Neural cell (in vitro differentiated cells): ENCODE measurements around the gene GDNF. TPM values are rescaled to one million over a fixed set of nuclear protein-coding genes. Genes with fewer than 3 reads are reported as not detected.

Experiments used
- H2AFZ ChIP-seq: fragments of 200-600, 300-800 bp; sonication (generic), shearing (Covaris generic); 2 replicates; pipeline ENCODE4 v1.6.0; 2014; ENCODE audit warnings: low read depth, mild to moderate bottlenecking, antibody characterized with exemption, low read length, moderate library complexity
- H3F3A ChIP-seq: fragments of 200-600 bp; shearing (Covaris generic); 2 replicates; pipeline ENCODE4 v1.6.1; 2016; ENCODE audit warnings: mild to moderate bottlenecking, moderate library complexity, mixed read lengths, antibody characterized with exemption, low read length; ENCODE audit not compliant: insufficient read depth, poor library complexity, severe bottlenecking
- H3K27ac ChIP-seq: fragments of 200-600, 300-800 bp; sonication (generic), shearing (Covaris generic); 2 replicates; pipeline ENCODE4 v1.5.1; 2014; ENCODE audit warnings: mild to moderate bottlenecking, low read length, moderate library complexity
- H3K27me3 ChIP-seq: fragments of 300-800, 200-600 bp; sonication (generic), shearing (Covaris generic); 2 replicates; pipeline ENCODE4 v1.6.0; 2014; ENCODE audit warnings: mild to moderate bottlenecking, low read depth, low read length, moderate library complexity; ENCODE audit not compliant: insufficient read depth
- H3K36me3 ChIP-seq: fragments of 300-800, 200-600 bp; sonication (generic), shearing (Covaris generic); 2 replicates; pipeline ENCODE4 v1.5.1; 2014; ENCODE audit warnings: mild to moderate bottlenecking, antibody characterized with exemption, low read length, moderate library complexity; ENCODE audit not compliant: insufficient read depth
- H3K4me2 ChIP-seq: fragments of 300-800, 200-600 bp; sonication (generic), shearing (Covaris generic); 2 replicates; pipeline ENCODE4 v1.6.0; 2014; ENCODE audit warnings: mild to moderate bottlenecking, low read length
- H3K4me3 ChIP-seq: fragments of 300-800, 200-600 bp; sonication (generic), shearing (Covaris generic); 2 replicates; pipeline ENCODE4 v1.5.1; 2014; ENCODE audit warnings: mild to moderate bottlenecking, low read length, moderate library complexity
- H3K79me2 ChIP-seq: fragments of 200-600 bp; shearing (Covaris generic); replicated peaks from 2 replicates; pipeline ENCODE4 v1.6.0; 2014; ENCODE audit warnings: mild to moderate bottlenecking, low read length, moderate library complexity; ENCODE audit not compliant: insufficient read depth
- H3K9ac ChIP-seq: fragments of 300-800, 200-600 bp; sonication (generic), shearing (Covaris generic); 2 replicates; pipeline ENCODE4 v1.6.1; 2016; ENCODE audit warnings: mild to moderate bottlenecking, low read length, mixed read lengths
- H3K9me2 ChIP-seq: fragments of 200-600 bp; shearing (Covaris generic); 2 replicates; pipeline ENCODE4 v1.6.1; 2016; ENCODE audit warnings: mild to moderate bottlenecking, low read length, mixed read lengths; ENCODE audit not compliant: insufficient read depth
- H3K9me3 ChIP-seq: fragments of 200-600, 300-800 bp; sonication (generic), shearing (Covaris generic); 2 replicates; pipeline ENCODE4 v1.6.1; 2016; ENCODE audit warnings: mild to moderate bottlenecking, mixed run types, low read length, moderate library complexity, mixed read lengths
- H4K20me1 ChIP-seq: fragments of 200-600 bp; shearing (Covaris generic); 2 replicates; pipeline ENCODE4 v1.6.1; 2016; ENCODE audit warnings: mild to moderate bottlenecking, mixed run types; ENCODE audit not compliant: insufficient read depth
- CTCF ChIP-seq: fragments of 450-650 bp; IDR thresholded peaks from 2 replicates; pipeline ENCODE4 v1.5.1; 2014; ENCODE audit warnings: antibody characterized with exemption, mild to moderate bottlenecking, moderate library complexity; ENCODE audit not compliant: poor library complexity, severe bottlenecking
- EZH2 ChIP-seq: fragments of 200-600, 300-800 bp; shearing (Covaris generic), sonication (generic); IDR thresholded peaks from 2 replicates; pipeline ENCODE4 v1.6.1; 2014; ENCODE audit warnings: antibody characterized with exemption, low read length, borderline replicate concordance, mild to moderate bottlenecking; ENCODE audit not compliant: insufficient read depth, poor library complexity, severe bottlenecking
- POLR2AphosphoS5 ChIP-seq: IDR thresholded peaks from 2 replicates; pipeline ENCODE4 v1.6.1; 2012
- RAD21 ChIP-seq: fragments of 450-650 bp; conservative IDR thresholded peaks from 2 replicates; pipeline ENCODE4 v1.6.1; 2014; ENCODE audit warnings: antibody characterized with exemption, mild to moderate bottlenecking, moderate library complexity
- SMC3 ChIP-seq: fragments of 450-650 bp; conservative IDR thresholded peaks from 2 replicates; pipeline ENCODE4 v1.6.1; 2014; ENCODE audit warnings: antibody characterized with exemption, mild to moderate bottlenecking, moderate library complexity; ENCODE audit not compliant: poor library complexity
- polyA plus RNA-seq: library from polyadenylated mRNA; depleted of rRNA; stranded (reverse); fragments of >200 nt; gene quantifications from 2 replicates; pipeline ENCODE4 v1.2.3, GENCODE V29; 2014
- TF ChIP-seq, protein P1 (sequence below): IDR thresholded peaks from 2 replicates; pipeline ENCODE4 v1.6.1; 2012; ENCODE audit warnings: borderline replicate concordance

GDNF gene
- polyA plus RNA-seq, 1 donor from 2014 or later: not detected

DNA sequence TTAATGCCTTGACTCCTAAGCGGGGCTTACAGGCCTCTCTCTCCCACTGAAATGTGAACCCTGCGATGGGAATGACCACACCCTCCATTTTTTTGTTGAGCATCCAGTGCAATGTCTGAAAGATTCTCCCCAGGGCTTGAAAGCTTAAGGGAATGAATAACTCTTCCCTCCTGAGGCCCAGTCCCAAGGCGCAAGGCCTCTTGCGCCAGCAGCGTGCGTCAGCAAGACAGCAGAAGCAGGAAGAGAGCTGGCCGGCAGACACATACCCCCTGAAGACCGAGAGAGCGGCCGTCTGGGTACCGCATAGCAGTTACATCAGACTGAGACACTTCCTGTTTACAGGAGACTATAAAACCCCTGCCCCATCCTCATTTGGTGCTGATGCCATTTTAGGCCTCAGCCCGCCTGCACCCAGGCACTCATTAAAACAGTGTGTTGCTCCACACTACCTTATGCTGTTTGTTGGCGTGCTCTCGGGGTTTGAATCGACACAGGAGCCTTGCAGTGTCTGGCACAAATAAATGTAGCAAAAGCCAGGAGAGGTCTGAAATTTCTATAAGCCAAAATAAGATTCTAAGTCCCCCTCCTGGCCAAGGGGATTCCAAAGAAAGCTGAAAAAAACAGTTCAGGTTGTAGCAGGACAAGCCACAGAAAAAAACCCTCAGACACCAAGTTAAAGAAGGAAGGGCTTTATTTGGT, 62.3 kb downstream of the GDNF start:
- H3K27ac ChIP-seq: no peak overlapping the region
- H3K4me2 ChIP-seq: no peak overlapping the region
- H4K20me1 ChIP-seq: no peaks in the 10 kb centered on the region
- no peak overlapping the region for H2AFZ ChIP-seq
- no peaks in the 10 kb centered on the region for H3K9me2 ChIP-seq
- H3K9me3 ChIP-seq: peaks cover 5% of the 10 kb centered on the region
- H3K4me3 ChIP-seq: no peak overlapping the region
- no peak overlapping the region for H3K9ac ChIP-seq
- no peaks in the 10 kb centered on the region for H3K27me3 ChIP-seq
- TF ChIP-seq EZH2 (no peak), SMC3 (no peak)
- no peaks in the 10 kb centered on the region for H3F3A ChIP-seq
- H3K36me3 ChIP-seq: no peaks in the 10 kb centered on the region
- no peaks in the 10 kb centered on the region for H3K79me2 ChIP-seq

- Histone ChIP-seq H3F3A (no peaks in the 10 kb centered on the region), H3K9ac (no peak overlapping the region), H4K20me1 (no peaks in the 10 kb centered on the region), H3K9me2 (no peaks in the 10 kb centered on the region), H3K36me3 (no peaks in the 10 kb centered on the region), H3K9me3 (peaks cover 5% of the 10 kb centered on the region), H2AFZ (no peak overlapping the region), H3K27ac (no peak overlapping the region), H3K4me3 (no peak overlapping the region), H3K79me2 (no peaks in the 10 kb centered on the region), H3K4me2 (no peak overlapping the region), H3K27me3 (no peaks in the 10 kb centered on the region)
- TF ChIP-seq SMC3: no peak
- TF ChIP-seq, protein P1, sequence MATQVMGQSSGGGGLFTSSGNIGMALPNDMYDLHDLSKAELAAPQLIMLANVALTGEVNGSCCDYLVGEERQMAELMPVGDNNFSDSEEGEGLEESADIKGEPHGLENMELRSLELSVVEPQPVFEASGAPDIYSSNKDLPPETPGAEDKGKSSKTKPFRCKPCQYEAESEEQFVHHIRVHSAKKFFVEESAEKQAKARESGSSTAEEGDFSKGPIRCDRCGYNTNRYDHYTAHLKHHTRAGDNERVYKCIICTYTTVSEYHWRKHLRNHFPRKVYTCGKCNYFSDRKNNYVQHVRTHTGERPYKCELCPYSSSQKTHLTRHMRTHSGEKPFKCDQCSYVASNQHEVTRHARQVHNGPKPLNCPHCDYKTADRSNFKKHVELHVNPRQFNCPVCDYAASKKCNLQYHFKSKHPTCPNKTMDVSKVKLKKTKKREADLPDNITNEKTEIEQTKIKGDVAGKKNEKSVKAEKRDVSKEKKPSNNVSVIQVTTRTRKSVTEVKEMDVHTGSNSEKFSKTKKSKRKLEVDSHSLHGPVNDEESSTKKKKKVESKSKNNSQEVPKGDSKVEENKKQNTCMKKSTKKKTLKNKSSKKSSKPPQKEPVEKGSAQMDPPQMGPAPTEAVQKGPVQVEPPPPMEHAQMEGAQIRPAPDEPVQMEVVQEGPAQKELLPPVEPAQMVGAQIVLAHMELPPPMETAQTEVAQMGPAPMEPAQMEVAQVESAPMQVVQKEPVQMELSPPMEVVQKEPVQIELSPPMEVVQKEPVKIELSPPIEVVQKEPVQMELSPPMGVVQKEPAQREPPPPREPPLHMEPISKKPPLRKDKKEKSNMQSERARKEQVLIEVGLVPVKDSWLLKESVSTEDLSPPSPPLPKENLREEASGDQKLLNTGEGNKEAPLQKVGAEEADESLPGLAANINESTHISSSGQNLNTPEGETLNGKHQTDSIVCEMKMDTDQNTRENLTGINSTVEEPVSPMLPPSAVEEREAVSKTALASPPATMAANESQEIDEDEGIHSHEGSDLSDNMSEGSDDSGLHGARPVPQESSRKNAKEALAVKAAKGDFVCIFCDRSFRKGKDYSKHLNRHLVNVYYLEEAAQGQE: no peak
These were observed 63.0 kb downstream of the GDNF start for GRCh38 chr5:37776826-37777225.

- no peaks in the 10 kb centered on the region for H4K20me1 ChIP-seq
- no peaks in the 10 kb centered on the region for H3K27me3 ChIP-seq
- H3K9ac ChIP-seq: no peak overlapping the region
- no peak overlapping the region for H3K4me2 ChIP-seq
- no peak overlapping the region for H3K27ac ChIP-seq
- no peak overlapping the region for H2AFZ ChIP-seq
- no peaks in the 10 kb centered on the region for H3F3A ChIP-seq
- no peaks in the 10 kb centered on the region for H3K9me2 ChIP-seq
- H3K4me3 ChIP-seq: no peak overlapping the region
- no peaks in the 10 kb centered on the region for H3K36me3 ChIP-seq
- H3K79me2 ChIP-seq: no peaks in the 10 kb centered on the region
- peaks cover 5% of the 10 kb centered on the region for H3K9me3 ChIP-seq
- no peak for TF ChIP-seq POLR2AphosphoS5
- peak; percentile 13 for TF ChIP-seq RAD21
- TF ChIP-seq CTCF: peak; percentile 43
These were observed 64.8 kb downstream of the GDNF start for GRCh38 chr5:37774912-37775483.
